GM21576 (cell line): ENCODE measurements around the gene GRWD1.

ENCODE experiments used
- ATAC-seq: cut with Tn5 transposase; IDR thresholded peaks from one replicate; pipeline ENCODE4 v1.9.1; 2021; ENCODE audit warnings: mild to moderate bottlenecking, moderate library complexity; ENCODE audit not compliant: unreplicated experiment

The GRWD1 gene

GRCh38 chr19:48445606-48446481 lies at the start of gene GRWD1:
Gene GRWD1, plus strand, starts transcription at chr19:48445983. Its CDS starts 23 bp downstream, at chr19:48446006.
- peak; percentile 66 for ATAC-seq

DNA sequence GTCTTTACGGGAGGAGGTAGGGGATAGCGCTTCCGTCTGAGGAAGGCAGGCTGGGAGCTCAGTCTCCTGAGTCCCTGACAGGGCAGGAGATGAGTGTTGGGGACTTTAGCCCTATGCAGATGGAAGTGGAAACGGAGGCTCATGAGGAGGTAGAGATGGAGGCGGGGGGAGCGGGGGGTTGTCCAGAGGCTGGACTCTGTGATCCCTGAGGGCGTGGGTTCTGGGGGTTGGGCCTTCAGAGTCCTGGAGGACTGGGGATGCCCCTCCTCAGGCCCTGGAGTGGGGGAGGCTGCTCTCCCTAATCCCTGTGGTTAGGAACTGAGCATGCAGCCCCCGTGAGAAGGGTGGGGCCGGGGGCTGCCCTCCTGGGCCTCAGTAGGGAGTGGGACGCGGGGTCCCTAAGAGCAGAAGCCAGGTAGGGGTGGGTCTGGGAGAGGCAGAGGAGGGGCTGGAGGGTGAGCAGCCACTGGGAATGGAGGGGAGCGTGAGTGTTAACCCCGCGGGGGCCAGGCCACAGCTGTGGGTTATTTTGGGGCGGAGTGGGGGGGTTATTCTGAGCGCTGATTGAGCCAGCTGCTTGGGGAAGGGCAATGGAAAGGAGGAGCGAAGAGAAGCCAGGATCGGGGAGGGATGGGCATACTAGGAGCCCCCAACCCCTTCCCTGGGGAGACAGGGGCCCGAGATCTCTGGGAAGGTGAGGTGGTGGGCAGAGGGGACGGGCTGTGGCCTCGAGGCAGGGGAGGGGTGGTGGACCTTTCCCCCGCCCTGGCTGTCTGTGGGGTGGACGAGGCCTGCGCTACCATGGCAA lies 49.6 kb upstream of the GRWD1 start:
- no peak for ATAC-seq

DNA sequence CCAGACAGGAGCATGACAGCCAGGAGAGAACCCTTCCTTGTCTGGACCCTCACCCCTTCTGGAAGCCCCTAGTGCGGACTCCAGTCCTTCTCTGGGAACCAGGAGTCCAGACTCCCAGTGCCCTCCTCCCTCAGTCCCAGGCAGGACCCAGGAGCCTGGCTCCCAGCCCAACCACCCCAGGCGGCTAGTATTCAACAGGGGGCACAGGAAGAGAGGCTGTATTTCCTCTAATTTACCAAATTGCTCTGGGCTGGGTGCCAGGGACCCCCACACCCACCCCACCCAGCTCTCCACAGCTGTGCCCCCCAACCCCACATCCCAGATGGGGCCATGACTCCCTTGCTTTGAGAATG lies 49.0 kb upstream of the GRWD1 start:
- ATAC-seq = no peak

DNA sequence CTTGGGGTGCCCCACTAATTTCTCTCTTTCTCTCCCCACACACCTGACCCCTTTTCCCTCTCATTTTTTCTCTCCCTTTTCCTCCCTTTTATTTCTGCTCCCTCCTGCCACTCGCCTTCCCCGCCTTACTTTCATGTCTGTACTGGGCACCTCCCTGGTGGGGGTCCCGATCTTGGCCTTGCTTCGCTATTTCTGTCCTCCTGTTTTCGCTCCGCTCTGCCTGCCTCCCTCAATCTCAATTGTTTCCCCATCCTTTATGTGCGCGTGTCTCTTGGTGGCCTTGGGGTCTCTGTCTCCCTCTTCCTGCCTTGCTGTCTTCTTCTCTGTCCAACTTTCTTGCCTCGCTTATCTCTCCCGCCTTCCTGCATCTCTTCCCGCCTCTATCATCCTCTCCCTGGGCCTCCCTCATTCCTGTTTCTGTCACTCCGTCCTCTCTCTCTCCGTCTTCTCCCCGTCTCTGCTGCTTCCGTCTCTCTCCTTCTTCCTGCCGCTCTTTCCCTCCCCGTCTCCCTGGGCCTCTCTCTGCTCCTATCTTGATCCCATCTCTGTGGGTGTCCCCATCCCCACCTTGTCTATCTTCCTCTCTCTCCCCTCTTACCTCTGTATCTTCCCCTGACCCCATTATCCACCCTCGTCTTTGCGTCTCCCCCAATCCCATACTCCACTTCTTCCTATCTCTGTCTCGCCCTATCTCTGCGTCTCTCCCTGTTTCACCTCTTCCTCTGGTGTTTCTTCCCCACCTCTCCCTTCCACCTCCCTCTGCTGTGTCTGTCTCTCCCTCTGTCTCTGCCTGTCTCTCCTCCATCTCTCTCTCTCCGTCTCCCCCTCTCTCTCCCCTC lies 48.3 kb upstream of the GRWD1 start:
- no peak for ATAC-seq

- ATAC-seq = no peak
Observed at GRCh38 chr19:48398102-48398374, 47.7 kb upstream of the GRWD1 start.

- ATAC-seq = peak; percentile 52
Observed at GRCh38 chr19:48398375-48399235, 47.2 kb upstream of the GRWD1 start.

DNA sequence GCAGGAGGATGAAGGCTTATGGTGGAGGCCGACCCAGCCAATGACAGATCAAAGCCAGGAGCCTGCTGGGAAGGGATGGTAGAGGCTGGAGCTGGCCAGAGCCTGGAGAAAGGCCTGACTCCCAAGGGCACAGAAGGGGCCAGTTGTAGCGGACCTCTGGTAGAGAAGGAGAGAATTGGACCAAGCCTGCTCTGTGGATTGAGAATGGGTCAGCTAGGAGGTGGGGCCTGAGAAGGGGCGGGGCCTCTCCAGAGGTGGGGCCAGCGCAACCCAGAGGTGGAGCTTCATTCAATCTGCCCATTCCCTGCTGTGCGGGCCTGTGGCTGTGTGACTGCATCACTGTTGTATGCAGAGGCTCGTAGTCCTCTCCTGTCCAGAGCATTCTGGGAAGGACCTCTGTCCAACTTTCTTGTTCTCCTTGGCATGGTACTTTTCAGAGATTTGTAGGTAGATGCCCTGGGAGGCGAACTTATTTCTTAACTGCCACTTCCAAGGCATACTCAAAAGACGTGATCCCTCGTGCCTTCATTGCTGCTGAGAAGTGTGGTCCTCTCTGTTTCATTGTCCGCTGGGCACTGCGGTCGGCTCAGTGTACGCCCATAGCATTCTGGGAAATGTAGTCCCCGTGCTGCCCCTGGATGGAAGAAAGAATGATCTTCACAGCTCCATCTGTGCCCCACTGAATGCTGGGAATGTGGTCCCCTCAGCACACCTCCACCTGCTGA lies 45.6 kb upstream of the GRWD1 start:
- ATAC-seq = no peak

DNA sequence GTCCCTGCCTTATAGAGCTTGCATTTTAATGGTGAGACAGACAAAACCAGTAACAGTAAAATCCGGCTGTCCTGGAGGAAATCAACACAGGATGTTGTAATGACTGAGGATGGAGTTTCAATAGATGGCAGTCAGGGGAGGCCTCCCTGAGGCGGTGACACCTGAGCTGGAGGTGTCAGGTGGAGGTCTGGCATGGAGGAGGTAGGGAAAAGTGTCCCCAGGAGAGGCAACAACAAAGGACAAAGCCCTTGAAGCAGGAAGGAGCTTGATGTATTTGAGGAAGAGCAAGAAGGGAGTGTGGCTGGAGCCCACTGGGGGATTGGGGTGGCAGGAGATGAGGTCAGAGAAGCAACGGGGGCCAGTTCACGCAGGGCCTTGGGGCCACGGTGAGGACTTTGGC lies 44.5 kb upstream of the GRWD1 start:
- no peak for ATAC-seq

GRCh38 chr19:48403606-48404005 lies 42.2 kb upstream of the GRWD1 start:
- peak; percentile 56 for ATAC-seq

DNA sequence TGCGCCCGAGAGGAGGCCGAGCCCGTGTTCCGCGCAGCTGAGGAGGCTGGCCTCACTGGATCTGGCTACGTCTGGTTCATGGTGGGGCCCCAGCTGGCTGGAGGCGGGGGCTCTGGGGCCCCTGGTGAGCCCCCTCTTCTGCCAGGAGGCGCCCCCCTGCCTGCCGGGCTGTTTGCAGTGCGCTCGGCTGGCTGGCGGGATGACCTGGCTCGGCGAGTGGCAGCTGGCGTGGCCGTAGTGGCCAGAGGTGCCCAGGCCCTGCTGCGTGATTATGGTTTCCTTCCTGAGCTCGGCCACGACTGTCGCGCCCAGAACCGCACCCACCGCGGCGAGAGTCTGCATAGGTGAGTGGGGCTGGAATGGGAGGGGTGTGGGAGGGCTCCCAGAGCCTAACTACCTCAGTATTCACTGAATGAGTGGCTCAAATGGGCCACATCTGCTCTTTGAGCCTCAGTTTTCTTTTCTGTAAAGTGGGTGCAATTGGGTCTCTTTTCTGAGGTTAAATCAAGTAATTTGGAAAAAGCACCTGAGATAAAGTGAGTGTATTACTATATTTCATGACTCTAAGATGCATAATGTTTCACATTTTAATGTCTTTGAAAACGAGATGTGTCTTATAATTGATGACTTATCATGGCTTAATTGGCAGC lies 40.6 kb upstream of the GRWD1 start:
- no peak for ATAC-seq

DNA sequence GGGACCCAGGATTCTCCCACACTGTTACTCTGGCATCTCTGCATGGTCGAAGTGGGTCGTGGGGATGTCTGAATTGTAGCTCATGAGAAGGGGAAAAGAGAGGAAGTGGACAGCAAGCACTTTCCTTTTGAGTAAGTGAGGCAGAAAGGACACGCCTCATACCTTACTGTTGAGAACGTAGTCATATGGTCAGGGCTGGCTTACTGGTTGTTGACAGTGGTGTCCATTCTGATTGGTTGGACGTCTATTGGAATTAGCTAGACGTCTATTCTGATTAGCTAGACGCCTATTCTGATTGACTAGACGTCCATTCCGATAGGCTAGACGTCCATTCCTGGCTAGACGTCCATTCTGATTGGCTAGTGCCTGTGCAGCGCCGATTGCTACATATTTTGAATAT lies 39.9 kb upstream of the GRWD1 start:
- ATAC-seq = no peak

DNA sequence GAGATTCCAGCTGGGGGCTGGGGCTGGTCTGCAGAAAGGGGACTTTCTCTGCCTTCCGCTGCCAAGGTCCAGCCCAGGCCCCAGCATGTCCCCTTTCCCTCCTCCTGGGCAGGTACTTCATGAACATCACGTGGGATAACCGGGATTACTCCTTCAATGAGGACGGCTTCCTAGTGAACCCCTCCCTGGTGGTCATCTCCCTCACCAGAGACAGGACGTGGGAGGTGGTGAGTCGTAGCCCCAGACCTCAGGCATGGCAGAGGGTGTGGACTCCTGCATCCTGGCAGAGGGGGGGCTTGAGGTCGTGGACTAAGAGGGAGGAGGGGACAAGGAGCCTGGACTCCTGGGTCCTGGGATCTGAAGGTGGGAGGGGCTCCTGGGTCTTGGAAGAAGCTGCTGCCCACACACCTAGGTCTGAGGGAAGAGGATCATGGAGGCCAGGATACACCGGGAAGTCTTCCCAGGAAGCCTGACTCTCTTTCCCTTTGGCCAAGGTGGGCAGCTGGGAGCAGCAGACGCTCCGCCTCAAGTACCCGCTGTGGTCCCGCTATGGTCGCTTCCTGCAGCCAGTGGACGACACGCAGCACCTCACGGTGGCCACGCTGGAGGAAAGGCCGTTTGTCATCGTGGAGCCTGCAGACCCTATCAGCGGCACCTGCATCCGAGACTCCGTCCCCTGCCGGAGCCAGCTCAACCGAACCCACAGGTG lies 31.8 kb upstream of the GRWD1 start:
- no peak for ATAC-seq

DNA sequence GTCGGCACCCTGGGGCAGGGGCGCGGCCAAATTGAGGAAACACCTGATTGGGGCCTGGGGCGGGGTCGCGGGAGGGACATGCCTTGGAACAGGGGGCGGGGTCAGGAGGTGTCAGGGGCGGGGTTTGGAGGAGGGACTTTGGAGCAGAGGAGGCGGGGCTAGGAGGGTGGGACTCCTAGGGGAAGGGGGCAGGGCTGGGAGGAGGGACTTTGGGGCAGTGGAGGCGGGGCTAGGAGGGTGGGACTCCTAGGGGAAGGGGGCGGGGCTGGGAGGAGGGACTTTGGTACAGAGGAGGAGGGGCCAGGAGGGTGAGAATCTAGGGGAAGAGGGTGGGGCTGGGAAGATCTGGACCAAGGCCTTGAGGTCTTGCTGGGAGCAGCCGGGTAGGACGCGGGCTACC lies 30.4 kb upstream of the GRWD1 start:
- no peak for ATAC-seq

DNA sequence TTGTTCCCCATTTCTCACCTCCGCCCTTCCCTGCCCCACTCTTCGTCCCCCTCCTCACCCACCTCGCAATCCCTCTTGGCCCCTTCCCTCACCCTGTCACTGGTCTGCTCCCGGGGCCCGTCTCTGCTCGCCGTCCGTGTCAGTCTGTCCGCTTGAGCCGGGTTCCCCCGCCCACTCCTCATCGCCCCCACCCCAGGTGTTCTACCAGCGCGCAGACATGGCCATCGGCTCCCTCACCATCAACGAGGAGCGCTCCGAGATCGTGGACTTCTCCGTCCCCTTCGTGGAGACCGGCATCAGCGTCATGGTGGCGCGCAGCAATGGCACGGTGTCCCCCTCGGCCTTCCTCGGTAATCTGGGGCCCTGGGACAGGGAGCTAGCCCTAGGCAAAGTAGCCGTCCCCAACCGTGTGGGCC lies 30.0 kb upstream of the GRWD1 start:
- no peak for ATAC-seq

DNA sequence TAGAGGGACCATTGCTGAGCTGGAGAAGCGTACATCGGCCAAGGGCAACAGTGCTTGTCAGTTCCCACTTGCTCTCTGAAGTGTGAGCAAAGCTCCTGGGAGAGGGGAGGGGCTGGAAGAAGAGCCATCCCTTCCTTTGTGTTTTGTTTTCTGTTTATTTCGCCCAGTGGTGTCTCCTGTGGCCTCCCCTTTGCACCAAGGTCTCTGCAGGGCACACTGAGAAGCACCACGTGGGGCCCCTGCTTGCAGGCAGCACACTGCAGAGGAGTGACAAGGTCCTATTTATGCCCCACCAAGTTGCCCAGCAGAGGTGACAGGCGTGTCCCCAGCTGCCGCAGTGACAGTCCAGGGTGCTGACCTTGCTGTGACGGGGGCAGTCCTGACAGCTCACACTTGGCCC lies 28.4 kb upstream of the GRWD1 start:
- no peak for ATAC-seq

DNA sequence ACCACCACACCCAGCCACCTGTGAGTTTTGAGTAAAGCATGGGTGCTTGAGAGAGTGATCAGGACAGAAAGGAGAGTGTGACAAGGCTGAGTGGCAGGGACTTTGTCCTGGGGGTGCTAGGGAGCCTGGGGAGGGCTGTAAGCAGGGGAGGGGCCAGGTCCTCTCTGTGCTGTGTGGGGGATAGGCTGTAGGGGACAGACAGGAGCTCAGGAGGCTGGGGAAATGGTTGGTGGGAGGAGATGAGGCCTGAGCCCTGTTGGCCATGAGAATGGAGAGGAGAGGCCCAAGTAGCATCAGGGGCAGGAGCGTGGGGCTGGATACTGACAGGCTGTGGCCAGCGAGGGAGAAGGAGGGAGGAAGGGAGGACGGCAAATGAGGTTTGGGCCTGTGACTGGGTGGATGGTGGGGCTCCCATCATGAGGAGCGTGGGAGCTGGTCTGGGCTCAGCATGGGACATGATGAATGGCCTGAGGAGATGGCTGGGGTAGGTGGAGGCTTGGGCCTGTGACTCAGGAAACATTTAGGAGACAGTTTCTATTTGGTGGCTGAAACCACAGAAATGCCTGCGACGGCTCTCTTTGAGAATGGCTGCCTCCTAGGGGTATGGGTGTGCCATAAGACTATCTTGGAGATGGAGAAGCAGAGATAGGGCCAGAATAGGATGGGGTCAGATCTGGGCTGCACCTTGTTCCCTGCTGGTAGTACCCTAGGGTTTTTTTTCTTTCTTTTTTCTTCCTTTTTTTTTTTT lies 27.3 kb upstream of the GRWD1 start:
- no peak for ATAC-seq

DNA sequence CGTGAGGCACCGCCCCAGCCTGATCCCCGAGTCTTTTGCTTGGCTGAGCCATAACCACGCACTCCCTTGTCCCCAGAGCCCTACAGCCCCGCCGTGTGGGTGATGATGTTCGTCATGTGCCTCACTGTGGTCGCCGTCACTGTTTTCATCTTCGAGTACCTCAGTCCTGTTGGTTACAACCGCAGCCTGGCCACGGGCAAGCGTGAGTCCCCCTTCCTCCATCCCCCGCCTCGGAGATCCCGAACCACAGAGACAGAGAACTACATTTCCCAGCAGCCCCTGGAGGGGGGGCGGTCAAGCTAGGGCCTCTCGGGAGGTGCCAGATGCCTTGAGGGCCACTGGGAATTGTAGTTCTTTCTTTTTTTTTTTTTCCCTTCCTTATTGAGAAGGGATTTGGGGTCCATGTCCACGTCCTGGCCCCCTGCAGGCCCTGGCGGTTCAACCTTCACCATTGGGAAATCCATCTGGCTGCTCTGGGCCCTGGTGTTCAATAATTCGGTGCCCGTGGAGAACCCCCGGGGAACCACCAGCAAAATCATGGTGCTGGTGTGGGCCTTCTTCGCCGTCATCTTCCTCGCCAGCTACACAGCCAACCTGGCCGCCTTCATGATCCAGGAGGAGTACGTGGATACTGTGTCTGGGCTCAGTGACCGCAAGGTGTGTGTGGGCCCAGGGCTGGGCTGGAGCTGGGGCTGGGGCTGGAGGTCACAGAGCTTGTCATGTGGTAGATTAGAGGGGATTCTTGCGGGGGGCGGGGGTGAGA lies 26.4 kb upstream of the GRWD1 start:
- ATAC-seq = peak; percentile 67
